Esophagus squamous epithelium (tissue), 5 donors: ENCODE data around the gene CCDC136. TPM values are rescaled to one million over a fixed set of nuclear protein-coding genes. Genes with fewer than 3 reads are reported as not detected.

Source experiments
- DNase-seq: peaks from one replicate; lab custom pipeline; 2025; lab: John Stamatoyannopoulos, UW
- H3K27ac ChIP-seq, 4 donors: fragments of 200-600 bp; sonication (generic); one replicate each; pipeline ENCODE4 v1.5.1; 2016 to 2019; ENCODE audit warnings: mild to moderate bottlenecking in 1 of 4
- H3K27me3 ChIP-seq, 4 donors: fragments of 200-600 bp; sonication (generic); 1 replicate in 3 of 4; 2 replicates in 1 of 4; pipeline versions ENCODE4 v1.5.1 to v1.6.0; 2017 to 2021; ENCODE audit warnings: antibody characterized with exemption in 1 of 4
- H3K36me3 ChIP-seq, 3 donors: fragments of 200-600 bp; sonication (generic); one replicate each; pipeline ENCODE4 v1.5.1; 2016 to 2019
- H3K4me1 ChIP-seq, 3 donors: fragments of 200-600 bp; sonication (generic); one replicate each; pipeline ENCODE4 v1.5.1; 2017 to 2019
- H3K4me3 ChIP-seq, 4 donors: fragments of 200-600 bp; sonication (generic); 1 replicate in 3 of 4; 2 replicates in 1 of 4; pipeline ENCODE4 v1.5.1; 2016 to 2019; ENCODE audit warnings: mild to moderate bottlenecking in 2 of 4, moderate library complexity in 1 of 4
- H3K9me3 ChIP-seq, 3 donors: fragments of 200-600 bp; sonication (generic); one replicate each; pipeline ENCODE4 v1.5.1; 2016 to 2019
- POLR2A ChIP-seq, 4 donors: fragments of 450-650 bp; IDR thresholded peaks; one replicate each; pipeline ENCODE4 v1.6.1; 2017; ENCODE audit warnings: antibody characterized with exemption in 4 of 4, mild to moderate bottlenecking in 4 of 4, moderate library complexity in 3 of 4
- WGBS, 2 donors: methylation state at CpG; one replicate each; pipeline ENCODE4 v1.1.5; 2018; 5-methylcytosine and 5-hydroxymethylcytosine counted together
- intact Hi-C: fragments of 100-400 bp; cut with DNase I; formaldehyde crosslinking; loops from one replicate; pipeline ENCODE4 v1.15.0; 2022
- total RNA-seq, 4 donors: library from RNA; depleted of rRNA; stranded (reverse); fragments of >200 nt; gene quantifications; one replicate each; pipeline ENCODE4 v1.1.0, GENCODE V29; 2016
- TF ChIP-seq, protein P1 (sequence below), 6 experiments: fragments of 450-650 bp in 4 of 6; fragments of 200-600 bp in 2 of 6; sonication (generic) in 2 of 6; IDR thresholded peaks; one replicate each; pipeline ENCODE4 v1.5.1; 2016 to 2019; ENCODE audit warnings: antibody characterized with exemption in 6 of 6, mild to moderate bottlenecking in 4 of 6, moderate library complexity in 4 of 6
- donor health status: DM: yes; HTN: yes; CAD: no.

CCDC136 gene
- total RNA-seq, 4 donors from 2014 or later, result 0.09 to 5.1 (median 2.2) TPM

DNA sequence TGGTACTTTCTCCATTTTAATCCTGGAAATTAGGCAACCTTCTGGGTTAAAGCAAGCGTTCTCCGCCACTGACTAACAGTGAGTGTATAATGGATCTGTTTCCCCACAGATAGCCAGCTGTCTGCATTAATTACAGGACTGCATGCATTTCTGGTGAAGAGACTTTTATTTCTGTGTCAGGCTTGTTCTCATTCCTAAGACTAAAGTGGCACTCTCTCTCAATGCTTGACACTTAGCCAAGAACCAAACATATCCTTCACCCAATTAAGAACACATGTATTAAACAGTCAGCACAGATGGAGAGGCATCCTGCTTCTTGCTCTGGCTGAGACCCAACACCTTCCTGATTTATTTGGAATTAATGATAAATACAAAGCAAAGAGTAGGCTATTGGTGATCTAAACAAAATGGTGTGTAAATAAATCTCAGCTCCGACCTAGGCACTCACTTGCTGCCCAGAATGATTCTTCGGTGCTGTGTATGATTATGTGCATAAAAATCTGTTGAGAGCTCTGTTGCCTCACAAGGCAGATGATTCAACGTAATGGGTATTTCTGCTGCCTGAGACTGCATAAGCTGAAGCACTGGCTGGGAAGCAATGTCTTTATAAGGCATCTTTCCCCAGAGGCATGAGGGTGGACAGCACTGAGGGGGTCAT lies 35.8 kb upstream of the CCDC136 start:
- H3K36me3 ChIP-seq, result peaks cover 0 to 94% (median 19%) of the 10 kb centered on the region in 3 donors
- TF ChIP-seq, protein P1, sequence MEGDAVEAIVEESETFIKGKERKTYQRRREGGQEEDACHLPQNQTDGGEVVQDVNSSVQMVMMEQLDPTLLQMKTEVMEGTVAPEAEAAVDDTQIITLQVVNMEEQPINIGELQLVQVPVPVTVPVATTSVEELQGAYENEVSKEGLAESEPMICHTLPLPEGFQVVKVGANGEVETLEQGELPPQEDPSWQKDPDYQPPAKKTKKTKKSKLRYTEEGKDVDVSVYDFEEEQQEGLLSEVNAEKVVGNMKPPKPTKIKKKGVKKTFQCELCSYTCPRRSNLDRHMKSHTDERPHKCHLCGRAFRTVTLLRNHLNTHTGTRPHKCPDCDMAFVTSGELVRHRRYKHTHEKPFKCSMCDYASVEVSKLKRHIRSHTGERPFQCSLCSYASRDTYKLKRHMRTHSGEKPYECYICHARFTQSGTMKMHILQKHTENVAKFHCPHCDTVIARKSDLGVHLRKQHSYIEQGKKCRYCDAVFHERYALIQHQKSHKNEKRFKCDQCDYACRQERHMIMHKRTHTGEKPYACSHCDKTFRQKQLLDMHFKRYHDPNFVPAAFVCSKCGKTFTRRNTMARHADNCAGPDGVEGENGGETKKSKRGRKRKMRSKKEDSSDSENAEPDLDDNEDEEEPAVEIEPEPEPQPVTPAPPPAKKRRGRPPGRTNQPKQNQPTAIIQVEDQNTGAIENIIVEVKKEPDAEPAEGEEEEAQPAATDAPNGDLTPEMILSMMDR (IDR thresholded peaks at IDR 0.05), result no peak
- TF ChIP-seq POLR2A (IDR thresholded peaks at IDR 0.05), result no peak
- DNase-seq, result no peak
- intact Hi-C loops, result no loop called here
- no peak overlapping the region for H3K4me3 ChIP-seq
- no peaks in the 10 kb centered on the region for H3K27me3 ChIP-seq
- no peaks in the 10 kb centered on the region for H3K9me3 ChIP-seq
- peaks cover 0 to 21% (median 9%) of the 10 kb centered on the region in 3 donors for H3K4me1 ChIP-seq
- WGBS, 2 donors, result 54 to 89% methylated on average over 5 of the region's 5 CpGs
- H3K27ac ChIP-seq, result peak overlapping the region in 3 of 4 donors; percentile 73 to 76 (median 75)

DNA sequence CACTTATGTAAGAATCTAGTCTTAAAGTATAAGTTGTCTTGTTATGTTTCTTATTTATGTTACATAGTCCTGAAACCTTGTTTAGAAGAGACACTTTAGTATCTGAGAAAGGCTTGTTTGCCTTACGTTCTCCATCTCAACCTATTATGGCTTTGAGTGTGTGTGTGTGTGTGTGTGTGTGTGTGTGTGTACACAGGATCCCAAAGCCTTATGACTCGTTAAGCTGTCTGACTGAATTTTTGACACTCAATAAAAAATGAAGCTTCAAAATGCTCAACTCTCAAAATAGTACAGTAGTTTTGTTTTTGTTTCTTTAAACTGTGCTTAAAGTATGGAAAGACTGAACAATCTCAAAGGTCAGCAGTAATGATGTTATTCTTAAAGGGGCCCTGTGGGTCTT lies 34.6 kb upstream of the CCDC136 start:
- H3K27ac ChIP-seq, result peak overlapping the region in 2 of 4 donors; percentile 75 to 76
- TF ChIP-seq, protein P1 (IDR thresholded peaks at IDR 0.05), result no peak
- no peak for TF ChIP-seq POLR2A (IDR thresholded peaks at IDR 0.05)
- intact Hi-C loops, result no loop called here
- no peaks in the 10 kb centered on the region for H3K27me3 ChIP-seq
- no peaks in the 10 kb centered on the region for H3K9me3 ChIP-seq
- DNase-seq, result no peak
- peaks cover 0 to 21% (median 9%) of the 10 kb centered on the region in 3 donors for H3K4me1 ChIP-seq
- WGBS, 2 donors, result 57 to 75% methylated on average over 2 of the region's 2 CpGs
- no peak overlapping the region for H3K4me3 ChIP-seq
- H3K36me3 ChIP-seq, result peaks cover 0 to 94% (median 19%) of the 10 kb centered on the region in 3 donors

DNA sequence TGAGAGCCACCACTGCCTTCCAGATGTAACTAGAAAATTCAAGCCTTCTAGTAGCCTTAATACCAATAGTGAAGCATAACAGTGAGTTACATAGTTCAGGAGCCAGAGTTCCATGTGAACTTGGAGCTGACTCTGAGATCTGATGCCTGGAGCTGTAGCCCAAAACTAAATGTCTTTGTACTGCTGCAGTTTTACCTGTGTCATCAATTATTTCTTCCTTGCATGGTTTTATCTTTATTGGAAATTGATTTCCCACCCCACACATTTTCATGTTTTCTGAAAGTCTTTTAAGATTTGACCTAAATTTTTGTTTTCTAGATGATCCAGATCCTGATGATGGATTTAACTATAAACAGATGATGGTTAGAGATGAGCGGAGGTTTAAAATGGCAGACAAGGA lies 33.2 kb upstream of the CCDC136 start:
- no peak overlapping the region for H3K4me3 ChIP-seq
- no peaks in the 10 kb centered on the region for H3K27me3 ChIP-seq
- H3K36me3 ChIP-seq, result peaks cover 0 to 94% (median 19%) of the 10 kb centered on the region in 3 donors
- H3K27ac ChIP-seq, result peak overlapping the region in 1 of 4 donors; percentile 31
- no peak for DNase-seq
- H3K4me1 ChIP-seq, result peaks cover 0 to 21% (median 9%) of the 10 kb centered on the region in 3 donors
- 91 to 100% methylated on average over 1 of the region's 1 CpG for WGBS, 2 donors
- TF ChIP-seq, protein P1 (IDR thresholded peaks at IDR 0.05), result no peak
- TF ChIP-seq POLR2A (IDR thresholded peaks at IDR 0.05), result no peak
- intact Hi-C loops, result no loop called here
- H3K9me3 ChIP-seq, result no peaks in the 10 kb centered on the region

DNA sequence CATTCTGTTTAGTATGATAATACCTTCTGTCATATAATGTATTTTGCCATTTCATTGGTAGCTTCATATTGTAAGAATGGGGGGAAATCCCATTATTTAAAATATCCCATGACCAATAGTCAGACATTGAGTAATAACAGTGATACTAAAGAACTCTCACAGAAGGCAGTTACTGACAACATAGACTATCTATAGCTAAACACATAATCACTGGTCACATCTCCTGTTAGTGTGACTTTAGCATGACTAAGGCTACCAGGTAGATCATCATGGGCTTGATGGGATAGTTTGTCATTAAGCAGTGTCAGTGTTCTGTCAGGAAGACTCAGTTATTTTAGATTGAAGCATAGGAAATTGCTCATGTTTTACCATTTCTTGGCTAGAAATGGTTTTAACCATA lies 32.5 kb upstream of the CCDC136 start:
- intact Hi-C loops, result no loop called here
- TF ChIP-seq, protein P1 (IDR thresholded peaks at IDR 0.05), result no peak
- TF ChIP-seq POLR2A (IDR thresholded peaks at IDR 0.05), result no peak

DNA sequence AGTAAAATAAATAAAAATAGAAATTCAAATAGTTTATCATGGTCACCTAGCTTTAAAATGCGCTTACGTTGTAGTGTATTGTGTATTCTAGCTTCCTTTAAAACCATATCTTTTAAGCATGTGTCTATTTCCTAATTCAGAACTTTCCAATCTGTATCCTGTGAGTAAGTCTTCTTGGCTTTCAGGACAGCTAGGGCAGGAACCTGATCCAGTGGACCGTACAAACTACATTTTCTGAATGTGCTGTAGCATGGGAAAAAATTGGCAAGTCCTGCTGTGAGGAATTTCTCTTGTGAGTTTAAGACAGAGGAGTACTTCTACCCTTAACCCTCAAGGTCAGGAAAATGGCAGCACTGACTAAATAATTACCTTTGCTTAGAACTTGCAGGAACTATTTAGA lies 28.2 kb upstream of the CCDC136 start:
- Histone ChIP-seq H3K4me3 (no peak overlapping the region), H3K4me1 (no peaks in the 10 kb centered on the region), H3K9me3 (no peaks in the 10 kb centered on the region), H3K36me3 (peaks cover 0 to 100% (median 15%) of the 10 kb centered on the region in 3 donors), H3K27me3 (no peaks in the 10 kb centered on the region), H3K27ac (no peak overlapping the region)
- intact Hi-C loops, result no loop called here
- TF ChIP-seq POLR2A (IDR thresholded peaks at IDR 0.05), result no peak
- TF ChIP-seq, protein P1 (IDR thresholded peaks at IDR 0.05), result no peak
- DNase-seq, result no peak
- 69 to 76% methylated on average over 3 of the region's 3 CpGs for whole genome bisulfite sequencing, 2 donors

More for the DNA sequence above, 32.5 kb upstream of the CCDC136 start:
- Histone ChIP-seq H3K36me3 (peaks cover 0 to 94% (median 15%) of the 10 kb centered on the region in 3 donors), H3K27ac (no peak overlapping the region), H3K4me1 (peaks cover 0 to 21% (median 9%) of the 10 kb centered on the region in 3 donors), H3K9me3 (no peaks in the 10 kb centered on the region), H3K4me3 (no peak overlapping the region), H3K27me3 (no peaks in the 10 kb centered on the region)
- DNase-seq, result no peak
